SIG-M5 treated with dmso at 0.1 percent for 504 hours (cell line): ENCODE measurements around the gene CREG1.
"Not testable (repeated sequence)": the region's sequence is repeated elsewhere in the genome, so short reads cannot be mapped to it uniquely, and the experiment has no call there.

Source experiments
- DNase-seq: peaks from one replicate; lab custom pipeline; 2025; ENCODE audit not compliant: unreplicated experiment; lab: John Stamatoyannopoulos, UW

CREG1 gene

GRCh38 chr1:167564612-167565270, 11.2 kb upstream of the CREG1 start:
- peak; percentile 77 for DNase-seq

GRCh38 chr1:167563579-167564246, 10.2 kb upstream of the CREG1 start:
- DNase-seq, result peak; percentile 97

- DNase-seq, result peak; percentile 44
Observed at GRCh38 chr1:167562702-167563101, 9.1 kb upstream of the CREG1 start.

GRCh38 chr1:167561753-167562152, 8.2 kb upstream of the CREG1 start:
- no peak for DNase-seq

GRCh38 chr1:167555971-167556714, 2.6 kb upstream of the CREG1 start:
- DNase-seq, result peak; percentile 90

- DNase-seq, result not testable (repeated sequence)
Observed at GRCh38 chr1:167555072-167555471, 1.5 kb upstream of the CREG1 start.

- peak; percentile 77 for DNase-seq
Observed at GRCh38 chr1:167554028-167554779, 642 bp upstream of the CREG1 start.

GRCh38 chr1:167551362-167551761, 2.2 kb downstream of the CREG1 start:
- DNase-seq, result peak; percentile 75

- peak; percentile 90 for DNase-seq
Observed at GRCh38 chr1:167548059-167548932, 5.3 kb downstream of the CREG1 start.

- no peak for DNase-seq
Observed at GRCh38 chr1:167546935-167547334, 6.6 kb downstream of the CREG1 start.

- DNase-seq, result no peak
Observed at GRCh38 chr1:167545349-167545748, 8.2 kb downstream of the CREG1 start.

GRCh38 chr1:167544447-167545093, 9.0 kb downstream of the CREG1 start:
- DNase-seq, result no peak

- no peak for DNase-seq
Observed at GRCh38 chr1:167543199-167543990, 10.2 kb downstream of the CREG1 start.

GRCh38 chr1:167542109-167543032, 11.2 kb downstream of the CREG1 start:
- DNase-seq, result peak; percentile 55

GRCh38 chr1:167541610-167542009, 12.0 kb downstream of the CREG1 start:
- no peak for DNase-seq

- no peak for DNase-seq
Observed at GRCh38 chr1:167541003-167541402, 12.6 kb downstream of the CREG1 start.

GRCh38 chr1:167538657-167539056, 14.9 kb downstream of the CREG1 start:
- DNase-seq, result no peak

GRCh38 chr1:167533851-167534300, 19.7 kb downstream of the CREG1 start:
- DNase-seq, result peak; percentile 64
